Measurements from ENCODE around the gene TGFB3.
"Not testable (repeated sequence)": the region's sequence is repeated elsewhere in the genome, so short reads cannot be mapped to it uniquely, and the experiment has no call there.

TGFB3 gene

DNA sequence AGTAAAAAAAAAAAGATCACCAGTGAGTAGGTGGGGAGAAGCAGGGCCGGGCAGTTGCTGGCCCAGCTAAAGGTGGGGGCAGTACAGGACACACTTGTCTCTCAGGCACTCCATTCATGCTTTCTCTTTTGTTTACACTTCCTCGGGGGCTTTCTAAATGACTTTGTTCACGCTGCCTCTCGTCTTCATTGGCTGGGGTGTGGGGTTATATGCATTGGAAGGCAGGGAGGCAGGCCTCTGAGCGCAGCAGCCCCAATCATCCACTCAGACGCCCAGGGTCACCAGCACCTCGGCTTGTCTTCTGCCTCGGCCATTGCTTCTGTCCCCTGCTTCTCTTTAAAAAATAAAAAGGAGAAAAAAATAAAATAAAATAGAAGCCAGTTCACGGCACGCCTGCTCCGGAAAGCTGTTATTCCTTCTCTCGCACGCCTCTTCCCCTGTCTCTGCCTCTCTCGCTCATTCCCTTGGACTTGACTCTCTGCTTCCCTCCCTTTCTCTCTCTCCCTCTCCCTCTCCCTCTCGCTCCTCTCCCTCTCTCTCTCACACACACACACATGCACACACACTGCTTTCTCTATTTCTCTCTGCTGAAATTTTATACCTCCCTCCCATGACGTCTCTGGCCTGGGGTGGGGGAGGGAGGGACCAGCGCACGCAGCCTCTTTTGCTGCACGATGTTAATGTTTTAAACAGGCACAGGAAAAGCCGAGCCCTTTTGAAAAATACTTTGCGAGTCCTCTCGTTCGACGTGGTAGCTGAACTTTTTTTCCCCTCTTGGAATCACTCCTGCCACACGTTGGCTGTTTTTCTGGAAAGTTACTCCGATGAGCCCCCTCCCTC, at the start of gene TGFB3:
TGFB3 (minus strand) TSS at position 570 of the 840 bp plus-strand sequence. CDS start 1,102 bp downstream, outside the sequence.
- in situ Hi-C loops (cut with MboI; ENCODE audit: low sequenced_read_pairs) = no loop called here

DNA sequence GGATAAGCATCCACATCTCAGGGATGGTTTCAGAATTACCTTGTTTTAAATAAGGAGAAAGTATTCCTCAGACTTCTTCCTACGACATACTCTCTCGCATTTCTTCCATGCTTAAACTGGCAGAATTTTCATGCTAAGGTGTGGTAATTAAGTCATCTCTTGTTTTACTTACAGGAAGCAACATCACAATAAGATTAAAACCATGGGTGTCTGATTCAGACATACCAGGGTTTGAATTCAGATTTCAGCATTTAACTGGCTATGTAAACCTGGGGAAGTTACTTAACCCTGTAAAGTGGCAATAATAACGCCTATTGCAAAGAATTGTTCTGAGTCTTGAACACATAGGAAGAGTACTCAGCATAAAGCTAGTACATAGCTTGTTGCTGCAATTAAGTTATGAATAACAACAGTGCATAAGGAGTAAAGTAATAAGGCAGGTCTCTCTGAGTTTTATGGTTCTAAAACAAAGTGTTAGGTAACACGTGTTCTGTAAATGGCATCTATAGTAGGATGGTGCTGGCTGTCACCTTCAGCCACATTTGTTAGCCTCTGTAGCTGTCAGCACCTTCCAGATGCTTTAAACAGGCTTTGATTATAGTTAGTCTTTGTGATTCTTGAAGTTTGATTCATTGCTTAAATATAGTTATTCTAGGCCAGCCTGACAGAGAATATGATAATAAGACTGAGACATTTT, 42.6 kb upstream of the TGFB3 start:
- in situ Hi-C loops (cut with MboI; ENCODE audit: low sequenced_read_pairs) = no loop called here

DNA sequence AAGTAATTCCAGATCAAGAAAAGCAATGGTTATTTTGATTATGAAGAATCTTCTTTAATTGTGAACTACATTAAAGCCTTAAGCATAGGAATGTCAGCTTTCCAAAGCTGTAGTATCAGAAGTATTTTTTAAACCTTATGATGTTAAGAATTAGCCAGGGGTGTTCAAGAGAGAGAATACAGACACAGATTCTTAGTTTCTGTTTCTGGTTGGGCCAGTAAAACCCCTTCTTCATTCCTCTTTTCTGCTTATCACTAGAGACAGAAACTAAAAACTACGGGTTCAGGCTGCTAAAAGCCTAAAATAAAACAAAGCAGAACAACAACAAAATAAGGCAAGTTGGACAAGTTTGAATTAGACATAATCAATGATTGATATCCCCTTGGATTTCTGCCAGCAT, 42.0 kb upstream of the TGFB3 start:
- in situ Hi-C loops (cut with MboI; ENCODE audit: low sequenced_read_pairs) = no loop called here

DNA sequence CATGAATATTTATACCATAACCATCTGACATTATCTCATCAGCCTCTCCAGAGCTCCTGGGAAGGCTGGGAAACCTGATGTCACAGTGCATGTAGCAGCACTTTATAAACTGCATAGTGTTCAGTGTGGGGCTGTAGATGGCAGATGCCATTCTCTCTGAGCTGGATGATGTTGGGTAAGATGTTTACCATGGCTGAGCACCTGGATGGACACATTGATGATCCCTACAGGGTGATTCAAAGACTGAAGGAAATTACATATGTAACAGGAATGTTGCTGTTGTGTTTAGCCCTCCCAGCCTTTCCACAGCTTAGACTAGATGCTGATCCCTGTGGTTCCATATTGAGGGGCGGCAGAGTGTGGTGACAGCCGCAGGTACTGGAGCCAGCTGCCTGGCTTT, 41.2 kb upstream of the TGFB3 start:
- in situ Hi-C loops (cut with MboI; ENCODE audit: low sequenced_read_pairs) = no loop called here

DNA sequence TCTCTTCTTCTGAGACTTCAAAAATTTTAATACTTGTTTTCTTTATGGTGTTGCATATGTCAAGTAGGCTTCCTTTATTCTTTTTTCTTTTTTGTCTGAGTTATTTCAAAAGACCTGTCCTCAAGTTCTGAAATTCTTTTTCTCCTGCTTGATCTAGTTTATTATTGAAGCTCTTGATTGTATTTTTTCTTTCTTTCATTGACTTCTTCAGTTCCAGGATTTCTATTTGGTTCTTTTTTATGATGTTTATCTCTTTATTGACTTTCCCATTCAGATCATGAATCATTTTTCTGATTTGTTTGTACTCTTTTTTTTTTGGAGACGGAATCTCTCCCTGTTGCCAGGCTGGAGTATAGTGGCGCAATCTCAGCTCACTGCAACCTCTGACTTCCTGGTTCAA, 37.9 kb upstream of the TGFB3 start:
- in situ Hi-C loops (cut with MboI; ENCODE audit: low sequenced_read_pairs) = no loop called here

DNA sequence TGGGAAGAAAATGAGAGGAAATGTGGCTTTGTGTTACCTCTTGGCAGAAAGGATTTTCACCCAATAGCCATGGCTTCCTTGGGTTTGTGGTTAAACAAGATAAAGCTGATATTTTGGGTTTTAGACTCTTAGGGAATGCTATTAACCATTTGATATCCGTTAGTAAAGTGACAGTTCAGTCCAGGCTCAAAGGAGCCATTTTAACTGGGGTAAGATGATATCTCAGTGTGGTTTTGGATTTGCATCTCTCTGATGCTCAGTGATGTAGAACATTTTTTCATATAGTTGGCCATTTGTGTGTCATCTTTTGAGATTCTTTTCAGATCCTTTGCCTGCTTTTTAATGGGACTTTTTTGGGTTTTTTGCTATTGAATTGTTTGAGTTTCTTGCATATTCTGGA, 33.9 kb upstream of the TGFB3 start:
- in situ Hi-C loops (cut with MboI; ENCODE audit: low sequenced_read_pairs) = no loop called here

DNA sequence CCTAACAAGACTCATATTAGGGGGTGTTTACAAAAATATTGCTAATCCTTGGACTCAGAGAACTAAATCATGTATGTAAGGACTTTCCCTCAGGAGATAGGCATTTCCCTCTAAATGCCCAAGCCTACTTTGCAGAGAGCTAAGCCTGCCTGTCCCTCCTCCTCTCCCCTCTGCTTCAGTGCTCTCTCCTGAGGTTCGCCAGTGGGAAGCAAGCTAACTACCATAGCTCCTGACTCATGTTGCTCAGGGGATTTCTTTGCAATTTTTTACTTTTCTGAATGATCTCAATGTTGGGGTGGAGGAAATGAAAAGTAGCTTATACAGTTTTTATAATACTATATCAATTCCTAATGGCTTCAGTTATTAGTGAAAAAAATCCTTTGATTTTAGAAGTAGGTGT, 33.4 kb upstream of the TGFB3 start:
- in situ Hi-C loops (cut with MboI; ENCODE audit: low sequenced_read_pairs) = no loop called here

DNA sequence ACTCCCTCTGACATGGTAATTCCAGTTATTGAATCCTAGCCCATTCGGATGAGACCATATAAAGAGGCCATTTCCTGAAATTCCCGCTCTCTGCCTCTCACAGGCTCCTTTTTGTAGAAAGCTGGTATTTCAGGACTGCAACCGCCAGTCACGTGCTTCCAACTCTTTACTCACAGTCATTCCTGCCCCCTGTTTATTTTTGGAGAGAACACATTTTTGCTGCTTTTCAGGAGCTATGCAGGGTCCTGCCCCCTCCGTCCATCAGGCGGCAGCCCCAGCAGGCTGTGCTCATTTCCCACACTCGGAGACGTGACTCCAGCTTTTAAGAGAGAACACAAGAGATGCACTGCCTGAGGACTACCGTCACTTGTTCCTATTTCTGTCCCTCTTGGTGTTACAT, 30.6 kb upstream of the TGFB3 start:
- in situ Hi-C loops (cut with MboI; ENCODE audit: low sequenced_read_pairs) = no loop called here

DNA sequence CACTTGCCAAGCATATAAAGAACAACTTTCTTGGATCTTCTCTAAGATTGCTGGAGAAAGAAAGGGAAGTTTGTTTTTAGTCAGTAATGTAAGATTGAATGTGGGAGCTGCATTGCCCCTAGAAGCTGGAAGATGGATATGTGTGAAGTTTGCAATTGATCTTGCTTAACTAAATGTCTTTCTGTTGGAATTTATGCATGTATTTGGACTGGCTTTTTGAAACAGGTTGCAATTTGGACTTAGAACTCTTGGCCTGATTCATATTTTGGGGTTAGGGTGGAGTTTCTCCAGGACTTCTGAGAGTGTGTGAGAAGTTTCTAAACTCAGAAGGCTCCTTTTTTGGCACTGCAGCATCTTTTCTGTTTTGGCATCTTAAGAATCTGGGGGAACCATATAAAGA, 30.1 kb upstream of the TGFB3 start:
- in situ Hi-C loops (cut with MboI; ENCODE audit: low sequenced_read_pairs) = no loop called here

DNA sequence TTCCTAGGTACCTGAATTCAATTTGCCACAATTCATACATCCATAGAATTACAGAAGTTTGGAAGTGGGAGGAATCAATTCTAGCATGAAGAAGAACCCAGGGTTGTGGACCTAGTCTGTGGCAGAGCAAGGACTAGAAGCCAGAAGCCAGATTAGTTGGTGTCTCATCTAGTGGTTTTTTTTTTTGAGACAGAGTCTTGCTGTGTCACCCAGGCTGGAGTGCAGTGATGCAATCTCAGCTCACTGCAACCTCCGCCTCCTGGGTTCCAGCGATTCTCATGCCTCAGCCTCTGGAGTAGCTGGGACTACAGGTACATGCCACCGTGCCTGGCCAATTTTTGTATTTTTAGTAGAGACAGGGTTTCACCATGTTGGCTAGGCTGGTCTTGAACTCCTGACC, 27.8 kb upstream of the TGFB3 start:
- in situ Hi-C loops (cut with MboI; ENCODE audit: low sequenced_read_pairs) = not testable (repeated sequence)

DNA sequence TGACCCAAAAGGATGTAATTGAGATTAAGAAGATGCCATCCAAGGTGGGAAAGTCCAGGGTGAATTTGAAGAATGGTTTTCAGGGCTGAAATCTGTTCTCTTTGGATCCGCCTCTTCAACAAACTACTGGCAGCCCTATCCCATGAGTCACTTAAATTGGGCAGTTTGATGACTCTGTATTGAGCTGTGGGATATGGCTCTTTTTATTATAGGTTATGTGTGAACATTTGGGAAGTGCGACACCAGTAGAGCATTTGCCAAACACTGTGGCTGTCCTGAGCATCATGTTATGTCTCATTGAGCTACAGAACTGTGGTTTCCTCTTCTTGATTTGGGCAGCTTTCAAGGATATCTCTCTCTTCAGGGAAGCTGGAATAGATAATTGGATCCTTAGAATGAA, 26.1 kb upstream of the TGFB3 start:
- in situ Hi-C loops (cut with MboI; ENCODE audit: low sequenced_read_pairs) = no loop called here

DNA sequence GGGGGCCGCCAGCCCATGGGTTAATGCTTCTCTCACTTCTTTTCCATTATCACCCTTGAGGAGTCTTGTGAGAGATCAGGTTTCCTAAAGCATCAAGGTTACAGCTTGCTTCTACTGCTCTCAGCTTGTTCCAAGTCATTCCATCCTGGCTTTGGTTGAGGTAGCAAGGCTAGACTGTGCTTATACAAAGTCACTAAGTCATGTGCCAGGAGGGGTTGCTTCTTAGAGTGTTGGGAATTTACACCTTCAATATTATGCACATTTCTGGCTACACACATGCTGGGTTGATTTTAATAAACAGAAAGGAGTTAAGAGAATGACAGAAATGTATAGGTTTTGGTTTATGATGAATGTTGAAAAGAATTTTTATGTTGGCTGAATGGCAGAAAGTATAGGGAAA, 25.6 kb upstream of the TGFB3 start:
- in situ Hi-C loops (cut with MboI; ENCODE audit: low sequenced_read_pairs) = no loop called here

DNA sequence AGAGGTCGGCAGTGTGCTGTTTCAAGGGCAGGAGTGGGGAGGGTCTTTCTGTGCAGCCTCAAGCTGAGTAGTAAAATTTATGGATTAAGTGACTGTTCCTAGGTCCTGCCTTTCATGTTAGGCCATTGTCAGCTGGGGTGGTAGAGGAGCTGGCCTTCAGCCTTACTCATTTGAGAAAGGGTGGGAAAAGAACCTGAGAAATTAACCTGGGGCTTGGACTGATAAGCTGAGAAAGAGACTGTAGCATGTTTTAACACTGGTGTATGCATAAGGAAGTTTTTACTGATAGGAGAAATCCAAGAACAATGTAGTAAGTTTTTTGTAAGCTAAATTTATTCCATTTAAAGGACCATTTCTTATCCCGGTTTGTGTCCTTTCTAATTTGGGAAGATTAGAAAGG, 24.5 kb upstream of the TGFB3 start:
- in situ Hi-C loops (cut with MboI; ENCODE audit: low sequenced_read_pairs) = no loop called here

DNA sequence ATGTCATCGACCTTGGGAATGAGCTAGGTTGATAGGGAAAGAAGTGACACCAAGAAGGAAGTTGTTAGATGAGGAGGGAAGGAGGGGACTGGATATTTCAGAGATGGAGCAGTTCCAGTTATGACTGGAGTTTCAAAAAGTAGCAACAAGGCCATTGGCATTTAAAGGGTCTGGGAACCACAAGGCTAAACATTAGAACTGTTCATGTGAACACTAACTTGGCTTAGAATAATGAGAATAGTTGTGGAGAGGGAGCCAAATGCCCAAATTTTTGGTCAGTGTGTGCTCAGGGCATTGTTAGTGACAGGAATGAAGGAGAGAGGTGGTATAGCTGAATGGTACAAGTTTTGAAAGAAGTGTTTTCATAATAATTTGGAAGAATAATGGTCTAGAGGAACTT, 20.6 kb upstream of the TGFB3 start:
- in situ Hi-C loops (cut with MboI; ENCODE audit: low sequenced_read_pairs) = no loop called here

DNA sequence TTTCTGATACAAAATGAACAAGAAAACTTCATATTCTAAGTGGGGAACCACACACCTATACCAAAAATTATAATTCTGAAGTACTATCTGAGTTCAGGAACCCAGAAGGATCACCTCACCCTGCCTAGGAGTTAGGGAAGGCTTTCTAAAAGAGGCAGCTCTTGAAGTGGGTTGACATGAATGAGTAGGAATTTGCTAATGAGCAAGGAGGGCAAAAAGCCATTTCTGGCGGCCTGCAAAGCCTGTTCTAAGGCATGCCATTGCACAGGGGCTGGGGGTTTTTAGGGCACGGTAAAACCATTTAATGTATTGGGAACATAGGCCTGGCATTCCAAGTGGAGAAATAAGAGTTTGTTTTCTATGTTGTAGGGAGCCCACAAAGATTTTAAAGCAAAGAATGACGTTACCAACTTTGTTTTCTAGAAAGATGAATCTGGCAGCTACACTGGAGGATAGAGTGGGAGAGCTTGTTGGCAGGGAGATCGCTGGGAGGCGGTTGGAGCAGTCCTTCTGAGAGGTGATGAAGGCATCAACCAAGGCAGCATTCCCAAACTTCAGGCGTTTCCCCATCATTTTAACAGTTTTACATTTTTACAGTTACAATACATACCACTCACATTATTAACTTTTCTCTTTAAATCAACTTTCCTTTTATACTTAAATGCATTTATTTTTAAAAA, 17.9 kb upstream of the TGFB3 start:
- in situ Hi-C loops (cut with MboI; ENCODE audit: low sequenced_read_pairs) = no loop called here

DNA sequence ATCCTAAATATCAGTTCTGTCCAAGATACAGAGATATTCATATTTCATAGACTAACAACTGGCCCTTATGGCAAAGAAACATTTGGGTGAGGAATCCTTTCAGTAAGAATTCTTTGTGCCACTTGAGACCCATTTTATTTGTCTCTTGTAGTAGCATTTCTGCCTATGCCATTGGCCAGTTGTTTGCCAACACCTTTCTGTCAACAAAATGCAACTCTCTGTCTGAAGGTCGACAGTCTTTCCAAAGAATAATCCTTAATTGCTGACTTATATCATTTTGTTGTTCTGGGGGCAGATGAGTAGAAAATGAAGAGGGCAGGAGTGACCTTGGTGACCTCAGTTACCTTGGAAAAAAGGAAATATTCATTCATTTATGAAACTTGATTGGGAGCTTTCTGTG, 14.7 kb upstream of the TGFB3 start:
- in situ Hi-C loops (cut with MboI; ENCODE audit: low sequenced_read_pairs) = no loop called here

DNA sequence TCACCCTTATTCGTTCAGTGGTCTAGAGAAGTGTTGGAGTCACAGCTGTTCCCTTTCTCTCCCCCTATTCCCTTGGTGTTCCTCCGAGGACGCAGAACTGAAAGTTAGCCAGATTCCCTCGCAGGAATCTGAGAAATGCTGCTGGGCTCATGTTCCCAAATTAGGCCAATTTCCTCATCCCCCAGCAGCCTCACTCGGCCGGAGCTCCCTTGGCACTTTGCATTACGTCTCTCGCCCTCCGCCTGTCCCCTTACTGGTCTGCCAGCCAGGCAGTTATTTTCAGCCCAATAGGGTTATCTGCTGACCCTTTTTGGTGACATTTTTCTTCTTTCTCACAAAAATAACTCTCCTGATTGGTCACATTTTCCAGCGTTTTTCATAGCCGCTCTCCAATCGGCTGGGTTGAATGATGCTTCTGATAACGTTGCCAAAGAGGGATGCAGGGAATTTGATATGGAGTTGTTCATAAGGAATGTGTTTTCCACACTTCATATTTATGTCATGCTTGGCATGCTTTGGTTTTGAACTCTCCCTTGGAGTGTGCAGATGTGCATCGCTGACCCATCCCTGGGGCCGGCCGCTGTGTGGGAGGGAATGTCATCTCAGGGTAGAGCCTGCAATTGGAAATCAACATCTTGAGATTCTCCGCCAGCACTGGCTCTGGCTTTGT, 13.7 kb upstream of the TGFB3 start:
- in situ Hi-C loops (cut with MboI; ENCODE audit: low sequenced_read_pairs) = no loop called here

DNA sequence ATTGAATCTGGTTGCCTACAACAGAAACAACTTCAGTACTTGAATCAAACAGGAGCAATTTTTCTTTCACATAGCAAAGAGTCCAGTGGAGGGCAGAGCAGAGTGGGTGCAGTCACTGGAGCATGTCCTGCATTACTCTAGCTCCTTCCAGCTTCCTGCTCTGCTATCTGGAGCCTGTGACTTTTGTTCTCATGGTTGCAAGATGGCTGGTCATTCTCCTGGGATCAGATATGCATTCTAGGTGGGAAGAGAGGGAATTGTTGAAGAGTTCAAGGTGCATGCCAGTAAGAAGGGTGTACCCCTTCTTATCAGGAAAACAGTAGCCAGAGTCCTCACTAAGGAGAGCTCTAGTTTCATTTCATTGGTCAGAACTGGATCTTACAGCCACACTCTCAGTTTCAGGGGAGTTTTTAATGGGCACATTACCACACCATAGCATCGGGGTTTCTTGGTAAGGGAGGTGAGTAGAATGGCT, 11.8 kb upstream of the TGFB3 start:
- in situ Hi-C loops (cut with MboI; ENCODE audit: low sequenced_read_pairs) = no loop called here

DNA sequence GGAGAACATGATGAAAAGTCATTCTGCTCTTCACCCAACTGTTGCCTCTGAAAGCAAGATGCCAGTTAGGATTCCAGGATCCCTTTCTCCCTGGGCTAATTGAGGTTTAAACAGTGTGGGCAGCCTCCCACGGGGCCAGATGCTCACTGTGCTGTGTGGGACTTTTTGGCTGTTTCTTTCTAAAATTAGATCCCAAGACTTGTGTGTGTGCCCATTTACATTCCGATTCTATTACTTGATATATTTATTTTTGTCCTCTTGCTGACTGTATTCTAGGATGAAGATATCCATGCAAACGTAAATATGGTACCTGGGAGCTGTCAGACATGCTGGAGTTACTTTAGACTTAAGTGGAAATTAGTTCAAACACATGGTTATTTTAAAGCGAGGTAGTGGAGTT, 10.0 kb upstream of the TGFB3 start:
- in situ Hi-C loops (cut with MboI; ENCODE audit: low sequenced_read_pairs) = no loop called here

DNA sequence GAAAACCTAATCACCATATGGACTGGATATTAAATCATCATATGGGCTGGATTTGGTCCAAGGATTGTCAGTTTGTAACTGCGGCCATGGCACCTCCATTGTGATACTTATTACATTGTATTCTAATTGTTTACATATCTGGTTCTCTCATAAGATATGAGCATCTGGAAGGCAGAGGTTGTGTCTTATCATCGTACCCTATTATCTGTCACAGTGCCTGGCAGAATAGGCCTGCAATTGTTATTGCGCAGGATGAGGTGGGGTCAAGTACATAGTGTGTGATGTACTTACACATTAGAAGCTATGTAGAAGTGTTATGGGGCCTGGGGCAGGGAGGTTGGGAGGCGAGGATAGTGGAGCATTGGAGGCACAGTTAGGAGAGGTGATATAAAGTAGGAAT, 8.5 kb upstream of the TGFB3 start:
- in situ Hi-C loops (cut with MboI; ENCODE audit: low sequenced_read_pairs) = no loop called here

DNA sequence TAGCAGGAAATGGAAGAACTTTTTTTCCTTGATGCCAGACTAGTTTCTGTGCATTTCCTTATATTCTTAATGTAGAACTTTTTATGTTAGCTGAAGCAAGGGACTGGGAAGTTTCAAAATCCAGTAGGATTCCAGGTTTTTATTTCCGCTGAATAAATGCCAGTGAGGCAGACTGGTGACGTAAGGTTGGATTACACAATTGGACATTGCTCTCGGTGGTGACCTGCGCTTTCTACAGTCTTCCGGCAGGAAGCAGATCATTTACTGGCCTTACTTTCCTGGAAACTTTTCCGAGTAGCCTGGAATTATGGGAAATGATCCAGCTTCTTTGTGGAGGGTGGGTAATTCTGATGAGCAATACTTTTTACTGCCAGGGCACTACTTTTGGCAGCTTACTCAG, 7.3 kb upstream of the TGFB3 start:
- in situ Hi-C loops (cut with MboI; ENCODE audit: low sequenced_read_pairs) = no loop called here
